ENCODE results near the gene SIK3. TPM values are rescaled to one million over a fixed set of nuclear protein-coding genes. Genes with fewer than 3 reads are reported as not detected.

SIK3 gene
- total RNA-seq, 4 donors from 2014 or later = 31.7 to 56.1 (median 45.3) TPM

GRCh38 chr11:117017456-117017855 lies 80.8 kb downstream of the SIK3 start:
- WGBS, 2 donors (ENCODE audit: low coverage in 1 of 2) = 70 to 100% methylated on average over 1 of the region's 1 CpG
- TF ChIP-seq CTCF (IDR thresholded peaks at IDR 0.05) (no peak), POLR2AphosphoS5 (IDR thresholded peaks at IDR 0.05) (no peak), POLR2A (IDR thresholded peaks at IDR 0.05) (no peak), EP300 (IDR thresholded peaks at IDR 0.05) (no peak)
- Histone ChIP-seq H3K4me1 (peaks cover 0 to 30% (median 2%) of the 10 kb centered on the region in 3 donors), H3K36me3 (no peaks in the 10 kb centered on the region), H3K4me3 (no peak overlapping the region), H3K27me3 (no peaks in the 10 kb centered on the region), H3K27ac (no peak overlapping the region), H3K9me3 (no peaks in the 10 kb centered on the region)
- ATAC-seq = no peak

DNA sequence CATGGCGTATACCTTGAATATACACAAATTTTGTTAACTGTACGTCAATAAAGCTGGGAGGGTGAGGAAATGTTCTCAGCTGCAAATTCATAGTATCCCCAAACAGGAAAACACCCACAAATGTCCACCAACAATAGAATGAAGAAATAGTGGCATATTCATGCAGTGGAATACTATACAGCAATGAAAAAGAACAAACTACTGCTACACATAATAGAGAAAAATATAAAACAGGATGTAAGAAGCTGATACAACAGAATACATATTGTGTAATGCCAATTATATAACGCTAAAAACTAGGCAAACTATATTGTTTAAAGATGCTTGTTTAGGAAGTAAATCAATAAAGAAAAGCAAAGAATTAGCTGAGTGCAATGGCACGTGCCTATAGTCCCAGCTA lies 81.5 kb downstream of the SIK3 start:
- no peaks in the 10 kb centered on the region for H3K9me3 ChIP-seq
- peaks cover 0 to 30% (median 2%) of the 10 kb centered on the region in 3 donors for H3K4me1 ChIP-seq
- no peak for TF ChIP-seq POLR2AphosphoS5 (IDR thresholded peaks at IDR 0.05)
- TF ChIP-seq POLR2A (IDR thresholded peaks at IDR 0.05) = no peak
- no peak for TF ChIP-seq EP300 (IDR thresholded peaks at IDR 0.05)
- no peak for TF ChIP-seq CTCF (IDR thresholded peaks at IDR 0.05)
- H3K27ac ChIP-seq = no peak overlapping the region
- no peak overlapping the region for H3K4me3 ChIP-seq
- no peaks in the 10 kb centered on the region for H3K36me3 ChIP-seq
- H3K27me3 ChIP-seq = no peaks in the 10 kb centered on the region
- no peak for ATAC-seq
- WGBS, 2 donors (ENCODE audit: low coverage in 1 of 2) = 90 to 94% methylated on average over 4 of the region's 4 CpGs

DNA sequence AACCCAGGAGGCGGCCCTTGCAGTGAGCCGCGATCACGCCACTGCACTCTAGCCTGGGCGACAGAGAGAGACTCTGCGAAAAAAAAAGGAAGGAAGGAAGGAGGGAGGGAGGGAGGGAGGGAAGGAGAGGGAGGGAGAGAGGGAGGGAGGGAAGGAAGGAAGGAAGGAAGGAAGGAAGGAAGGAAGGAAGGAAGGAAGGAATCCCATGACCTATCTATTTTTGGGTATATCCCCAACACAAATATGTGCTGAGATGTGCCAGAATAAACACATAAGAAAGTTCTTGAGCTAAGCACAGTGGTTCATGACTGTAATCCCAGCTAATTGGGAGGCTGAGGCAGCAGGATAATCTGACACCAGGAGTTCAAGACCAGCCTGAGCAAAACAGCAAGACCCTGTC lies 82.0 kb downstream of the SIK3 start:
- Histone ChIP-seq H3K4me3 (no peak overlapping the region), H3K27me3 (no peaks in the 10 kb centered on the region), H3K36me3 (no peaks in the 10 kb centered on the region), H3K9me3 (no peaks in the 10 kb centered on the region), H3K27ac (no peak overlapping the region), H3K4me1 (peaks cover 0 to 31% (median under 1%) of the 10 kb centered on the region in 3 donors)
- 80% methylated on average over 1 of the region's 6 CpGs; no CpG with 5 or more reads in 1 of the 2 donors for WGBS, 2 donors (ENCODE audit: low coverage in 1 of 2)
- TF ChIP-seq POLR2AphosphoS5 (IDR thresholded peaks at IDR 0.05) (no peak), POLR2A (IDR thresholded peaks at IDR 0.05) (no peak), EP300 (IDR thresholded peaks at IDR 0.05) (no peak), CTCF (IDR thresholded peaks at IDR 0.05) (no peak)
- no peak for ATAC-seq

GRCh38 chr11:117011541-117011898 lies 86.7 kb downstream of the SIK3 start:
- TF ChIP-seq CTCF (IDR thresholded peaks at IDR 0.05) (no peak), EP300 (IDR thresholded peaks at IDR 0.05) (no peak), POLR2AphosphoS5 (IDR thresholded peaks at IDR 0.05) (no peak), POLR2A (IDR thresholded peaks at IDR 0.05) (no peak)
- Histone ChIP-seq H3K4me3 (no peak overlapping the region), H3K27ac (no peak overlapping the region), H3K27me3 (no peaks in the 10 kb centered on the region), H3K4me1 (peaks cover 0 to 34% (median 0%) of the 10 kb centered on the region in 3 donors), H3K36me3 (no peaks in the 10 kb centered on the region), H3K9me3 (no peaks in the 10 kb centered on the region)
- ATAC-seq = no peak
- 85 to 95% methylated on average over 3 of the region's 3 CpGs for WGBS, 2 donors (ENCODE audit: low coverage in 1 of 2)

DNA sequence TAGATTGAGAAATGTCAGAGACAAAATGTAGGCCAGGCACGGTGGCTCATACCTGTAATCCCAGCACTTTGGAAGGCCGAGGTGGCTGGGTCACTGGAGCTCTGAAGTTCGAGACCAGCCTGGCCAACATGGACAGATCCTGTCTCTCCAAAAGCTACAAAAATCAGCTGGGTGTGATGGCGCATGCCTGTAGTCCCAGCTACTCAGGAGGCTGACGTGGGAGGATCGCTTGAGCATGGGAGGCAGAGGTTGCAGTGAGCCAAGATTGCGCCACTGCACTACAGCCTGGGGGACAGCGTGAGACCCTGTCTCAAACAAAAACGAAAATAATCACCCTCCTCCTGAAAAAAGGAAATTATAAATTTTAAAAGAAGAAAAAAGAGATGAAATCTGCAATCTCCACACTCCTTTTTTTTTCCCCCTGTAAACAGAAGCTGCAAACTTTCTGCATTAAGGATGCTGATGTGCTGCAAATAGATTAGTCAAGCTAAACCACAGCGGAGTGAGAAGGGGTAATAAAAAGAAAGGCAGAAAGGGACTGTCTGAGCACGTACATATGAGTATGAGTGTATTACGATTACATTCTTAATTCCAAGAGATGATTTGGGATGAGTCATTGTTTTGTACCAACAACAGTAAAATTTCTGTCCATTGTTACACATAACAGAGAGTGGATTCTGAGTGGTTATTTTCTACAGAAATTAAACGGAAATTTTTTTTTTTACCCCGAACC lies 87.3 kb downstream of the SIK3 start:
- Histone ChIP-seq H3K27me3 (no peaks in the 10 kb centered on the region), H3K4me1 (peaks cover 0 to 40% (median 0%) of the 10 kb centered on the region in 3 donors), H3K27ac (no peak overlapping the region), H3K9me3 (no peaks in the 10 kb centered on the region), H3K4me3 (no peak overlapping the region), H3K36me3 (no peaks in the 10 kb centered on the region)
- no peak for ATAC-seq
- 52 to 70% methylated on average over 8 to 12 of the region's 14 CpGs for WGBS, 2 donors (ENCODE audit: low coverage in 1 of 2)
- TF ChIP-seq CTCF (IDR thresholded peaks at IDR 0.05) (no peak), EP300 (IDR thresholded peaks at IDR 0.05) (no peak), POLR2AphosphoS5 (IDR thresholded peaks at IDR 0.05) (no peak), POLR2A (IDR thresholded peaks at IDR 0.05) (no peak)

Data from gastroesophageal sphincter (tissue), 4 donors.